ENCODE measurements around the gene DCDC1.

The DCDC1 gene

DNA sequence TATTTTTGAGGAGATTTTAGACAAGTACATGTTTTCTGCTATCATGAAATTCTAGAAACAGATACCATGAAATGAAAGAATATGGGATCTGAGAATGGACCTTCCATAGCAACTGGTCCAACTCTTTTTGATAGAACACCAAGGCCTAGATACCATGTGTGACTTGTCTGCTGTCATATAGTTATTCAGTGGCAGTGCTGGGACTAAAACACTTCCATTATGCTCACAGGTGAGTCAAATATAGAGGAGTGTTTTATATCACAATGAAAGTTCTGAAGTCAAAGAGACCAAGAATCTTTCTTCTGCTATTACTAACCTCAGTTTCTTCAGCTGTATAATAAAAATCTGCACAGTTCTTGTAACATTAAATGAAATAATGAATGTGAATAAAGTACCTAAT is 276.9 kb downstream of the DCDC1 start:
- Histone ChIP-seq H3K4me1 (ENCODE audit: control insufficient read depth, insufficient read depth, low read length) (no peaks in the 10 kb centered on the region), H3K36me3 (ENCODE audit: control insufficient read depth, insufficient read depth, low read length) (no peaks in the 10 kb centered on the region), H3K27me3 (ENCODE audit: control insufficient read depth, insufficient read depth, low read length) (no peaks in the 10 kb centered on the region), H3K9me3 (ENCODE audit: control insufficient read depth, insufficient read depth, low read length) (no peaks in the 10 kb centered on the region), H3K4me3 (ENCODE audit: low read depth, low read length) (no peak overlapping the region), H3K9ac (ENCODE audit: low read depth, low read length) (no peak overlapping the region)

DNA sequence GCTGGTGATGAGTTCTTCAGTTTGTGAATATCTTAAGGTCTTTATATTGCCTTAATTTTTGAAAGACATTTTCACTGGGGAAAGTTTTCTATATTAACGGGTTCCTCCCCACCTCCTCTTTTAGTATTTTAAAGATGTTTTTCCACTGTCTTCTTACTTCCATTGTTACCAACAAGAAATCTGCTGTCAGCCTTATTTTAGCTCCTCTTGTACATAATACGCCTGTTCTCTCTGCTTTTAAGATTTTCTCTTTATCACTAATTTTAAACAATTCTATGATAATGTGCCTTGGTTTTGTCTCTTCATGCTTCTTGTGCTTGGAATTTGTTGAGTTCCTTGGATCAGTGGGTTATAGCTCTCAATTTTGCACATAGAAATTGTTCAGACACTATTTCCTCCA is 280.4 kb downstream of the DCDC1 start:
- Histone ChIP-seq H3K36me3 (ENCODE audit: control insufficient read depth, insufficient read depth, low read length) (no peaks in the 10 kb centered on the region), H3K4me3 (ENCODE audit: low read depth, low read length) (no peak overlapping the region), H3K27me3 (ENCODE audit: control insufficient read depth, insufficient read depth, low read length) (no peaks in the 10 kb centered on the region), H3K9ac (ENCODE audit: low read depth, low read length) (no peak overlapping the region), H3K4me1 (ENCODE audit: control insufficient read depth, insufficient read depth, low read length) (no peaks in the 10 kb centered on the region), H3K9me3 (ENCODE audit: control insufficient read depth, insufficient read depth, low read length) (no peaks in the 10 kb centered on the region)

DNA sequence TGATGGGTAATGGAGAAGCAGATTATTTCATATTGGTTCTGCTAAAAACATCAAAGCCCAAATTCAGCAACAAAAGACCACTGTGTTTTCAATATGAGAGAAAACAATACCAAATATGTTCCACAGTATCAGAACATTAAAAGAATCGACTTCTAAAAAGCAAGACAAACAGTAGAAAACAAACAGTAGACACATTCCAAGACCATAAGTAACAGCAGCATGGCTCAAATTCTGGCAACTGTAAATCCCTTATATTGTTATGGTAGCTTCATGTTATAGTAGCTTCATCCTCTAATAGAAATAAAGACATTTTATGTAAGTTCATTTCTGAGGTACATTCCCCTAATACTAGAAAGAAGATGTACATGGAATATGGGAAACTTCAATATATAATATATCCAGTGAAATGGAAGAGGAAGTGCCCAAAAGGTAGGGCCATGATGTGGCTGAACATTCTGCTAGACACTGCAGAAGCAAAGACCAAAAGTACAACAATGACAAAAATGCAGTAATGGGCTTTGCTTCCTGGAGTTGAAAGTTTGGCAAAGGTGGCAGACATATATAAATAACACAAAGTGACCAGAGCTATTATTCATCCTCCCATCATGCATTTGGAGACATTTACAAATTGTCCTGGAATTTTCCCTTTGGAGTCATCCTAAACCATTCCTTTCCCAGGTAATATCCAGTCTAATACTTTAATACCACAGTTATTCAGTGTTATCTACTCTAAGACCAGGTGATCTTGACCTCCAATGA is 299.9 kb downstream of the DCDC1 start:
- Histone ChIP-seq H3K4me3 (ENCODE audit: low read depth, low read length) (no peak overlapping the region), H3K9me3 (ENCODE audit: control insufficient read depth, insufficient read depth, low read length) (no peaks in the 10 kb centered on the region), H3K36me3 (ENCODE audit: control insufficient read depth, insufficient read depth, low read length) (no peaks in the 10 kb centered on the region), H3K4me1 (ENCODE audit: control insufficient read depth, insufficient read depth, low read length) (peaks cover 3% of the 10 kb centered on the region), H3K27me3 (ENCODE audit: control insufficient read depth, insufficient read depth, low read length) (no peaks in the 10 kb centered on the region), H3K9ac (ENCODE audit: low read depth, low read length) (no peak overlapping the region)

DNA sequence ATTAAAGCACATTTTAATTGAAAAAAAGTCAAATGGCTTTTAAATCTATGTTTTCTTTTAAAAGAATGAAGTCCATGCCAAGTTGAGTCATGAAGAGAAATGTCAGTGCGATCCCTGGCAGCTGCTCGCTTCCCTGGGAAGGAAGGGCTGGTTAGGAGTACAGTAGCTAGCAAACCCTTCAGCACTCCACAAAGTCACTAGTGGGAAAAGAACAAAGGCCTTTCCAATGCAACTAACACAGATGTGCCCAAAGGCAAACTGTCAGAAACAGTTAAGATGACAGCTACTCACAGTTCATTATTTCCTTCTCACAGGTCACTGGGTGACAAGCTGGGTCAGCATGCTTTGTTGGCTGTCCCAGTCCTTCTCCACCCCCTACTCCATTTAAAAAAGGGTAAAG is 308.7 kb downstream of the DCDC1 start:
- no peaks in the 10 kb centered on the region for H3K9me3 ChIP-seq (ENCODE audit: control insufficient read depth, insufficient read depth, low read length)
- H3K36me3 ChIP-seq (ENCODE audit: control insufficient read depth, insufficient read depth, low read length) = no peaks in the 10 kb centered on the region
- H3K4me3 ChIP-seq (ENCODE audit: low read depth, low read length) = no peak overlapping the region
- H3K9ac ChIP-seq (ENCODE audit: low read depth, low read length) = no peak overlapping the region
- H3K4me1 ChIP-seq (ENCODE audit: control insufficient read depth, insufficient read depth, low read length) = no peaks in the 10 kb centered on the region
- no peaks in the 10 kb centered on the region for H3K27me3 ChIP-seq (ENCODE audit: control insufficient read depth, insufficient read depth, low read length)

- H3K27me3 ChIP-seq (ENCODE audit: control insufficient read depth, insufficient read depth, low read length) = no peaks in the 10 kb centered on the region
- H3K4me1 ChIP-seq (ENCODE audit: control insufficient read depth, insufficient read depth, low read length) = no peaks in the 10 kb centered on the region
- no peaks in the 10 kb centered on the region for H3K36me3 ChIP-seq (ENCODE audit: control insufficient read depth, insufficient read depth, low read length)
- H3K9me3 ChIP-seq (ENCODE audit: control insufficient read depth, insufficient read depth, low read length) = no peaks in the 10 kb centered on the region
- H3K4me3 ChIP-seq (ENCODE audit: low read depth, low read length) = no peak overlapping the region
- no peak overlapping the region for H3K9ac ChIP-seq (ENCODE audit: low read depth, low read length)
Observed at GRCh38 chr11:31059529-31059928, 310.0 kb downstream of the DCDC1 start.

- Histone ChIP-seq H3K27me3 (ENCODE audit: control insufficient read depth, insufficient read depth, low read length) (no peaks in the 10 kb centered on the region), H3K9me3 (ENCODE audit: control insufficient read depth, insufficient read depth, low read length) (no peaks in the 10 kb centered on the region), H3K9ac (ENCODE audit: low read depth, low read length) (no peak overlapping the region), H3K36me3 (ENCODE audit: control insufficient read depth, insufficient read depth, low read length) (no peaks in the 10 kb centered on the region), H3K4me1 (ENCODE audit: control insufficient read depth, insufficient read depth, low read length) (no peaks in the 10 kb centered on the region), H3K4me3 (ENCODE audit: low read depth, low read length) (no peak overlapping the region)
Observed at GRCh38 chr11:31050061-31050765, 319.3 kb downstream of the DCDC1 start.

- Histone ChIP-seq H3K27me3 (ENCODE audit: control insufficient read depth, insufficient read depth, low read length) (no peaks in the 10 kb centered on the region), H3K4me1 (ENCODE audit: control insufficient read depth, insufficient read depth, low read length) (no peaks in the 10 kb centered on the region), H3K4me3 (ENCODE audit: low read depth, low read length) (no peak overlapping the region), H3K36me3 (ENCODE audit: control insufficient read depth, insufficient read depth, low read length) (no peaks in the 10 kb centered on the region), H3K9ac (ENCODE audit: low read depth, low read length) (no peak overlapping the region), H3K9me3 (ENCODE audit: control insufficient read depth, insufficient read depth, low read length) (no peaks in the 10 kb centered on the region)
Observed at GRCh38 chr11:31045335-31045734, 324.2 kb downstream of the DCDC1 start.

DNA sequence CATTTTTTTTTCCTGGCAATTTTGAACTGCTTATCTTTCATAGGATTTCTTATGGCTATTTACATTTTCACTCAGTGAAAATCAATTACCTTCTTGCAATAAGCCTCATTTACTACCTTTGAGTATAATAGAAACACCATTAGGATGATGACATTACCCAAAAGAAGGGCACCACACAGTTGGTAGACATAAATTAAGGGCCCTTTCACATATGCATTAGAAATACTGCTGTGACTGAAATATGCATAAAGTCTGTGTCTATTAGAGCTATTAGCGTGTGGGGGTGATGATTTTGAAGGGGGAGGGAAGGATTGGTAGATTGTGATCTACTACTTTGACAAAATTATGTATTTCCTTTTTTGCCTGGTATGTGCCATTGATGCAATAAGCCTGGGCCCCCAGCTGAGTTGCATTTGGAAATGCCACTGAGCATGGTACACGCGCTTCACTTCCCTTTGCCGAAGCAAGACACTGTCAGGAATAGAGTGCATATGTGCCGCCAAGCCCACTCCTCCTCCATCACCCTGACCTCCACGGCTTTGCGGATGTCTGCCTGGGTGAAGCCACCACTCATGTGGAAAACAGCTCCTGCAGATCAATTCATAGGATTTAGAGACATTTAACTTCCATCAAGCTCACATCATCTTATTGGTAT is 339.3 kb downstream of the DCDC1 start:
- no peak overlapping the region for H3K9ac ChIP-seq (ENCODE audit: low read depth, low read length)
- H3K4me1 ChIP-seq (ENCODE audit: control insufficient read depth, insufficient read depth, low read length) = no peaks in the 10 kb centered on the region
- no peaks in the 10 kb centered on the region for H3K27me3 ChIP-seq (ENCODE audit: control insufficient read depth, insufficient read depth, low read length)
- H3K4me3 ChIP-seq (ENCODE audit: low read depth, low read length) = no peak overlapping the region
- no peaks in the 10 kb centered on the region for H3K36me3 ChIP-seq (ENCODE audit: control insufficient read depth, insufficient read depth, low read length)
- no peaks in the 10 kb centered on the region for H3K9me3 ChIP-seq (ENCODE audit: control insufficient read depth, insufficient read depth, low read length)

GRCh38 chr11:31026315-31026714 is 343.2 kb downstream of the DCDC1 start:
- no peak overlapping the region for H3K9ac ChIP-seq (ENCODE audit: low read depth, low read length)
- H3K36me3 ChIP-seq (ENCODE audit: control insufficient read depth, insufficient read depth, low read length) = no peaks in the 10 kb centered on the region
- H3K4me1 ChIP-seq (ENCODE audit: control insufficient read depth, insufficient read depth, low read length) = no peaks in the 10 kb centered on the region
- H3K27me3 ChIP-seq (ENCODE audit: control insufficient read depth, insufficient read depth, low read length) = no peaks in the 10 kb centered on the region
- no peaks in the 10 kb centered on the region for H3K9me3 ChIP-seq (ENCODE audit: control insufficient read depth, insufficient read depth, low read length)
- H3K4me3 ChIP-seq (ENCODE audit: low read depth, low read length) = no peak overlapping the region

DNA sequence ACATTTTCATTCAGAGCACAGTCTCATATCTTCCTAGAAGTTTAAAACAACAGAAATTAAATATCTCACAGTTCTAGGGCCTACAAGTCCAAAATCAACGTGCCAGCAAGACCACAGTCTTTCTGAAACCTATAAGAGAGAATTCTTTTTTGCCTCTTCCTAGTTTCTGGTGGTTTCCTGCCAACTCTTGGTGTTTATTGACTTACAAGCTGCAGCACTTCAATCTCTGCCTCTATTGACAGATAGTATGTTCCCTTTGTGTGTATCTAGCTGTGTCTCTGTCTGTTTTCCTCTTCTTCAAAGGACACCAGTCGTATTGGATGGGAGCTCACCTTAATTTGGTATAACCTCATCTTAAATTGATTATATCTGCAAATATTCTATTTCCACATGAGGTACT is 347.5 kb downstream of the DCDC1 start:
- H3K9ac ChIP-seq (ENCODE audit: low read depth, low read length) = no peak overlapping the region

GRCh38 chr11:31019786-31020185 is 349.8 kb downstream of the DCDC1 start:
- H3K36me3 ChIP-seq (ENCODE audit: control insufficient read depth, insufficient read depth, low read length) = no peaks in the 10 kb centered on the region
- H3K27me3 ChIP-seq (ENCODE audit: control insufficient read depth, insufficient read depth, low read length) = no peaks in the 10 kb centered on the region
- H3K9me3 ChIP-seq (ENCODE audit: control insufficient read depth, insufficient read depth, low read length) = no peaks in the 10 kb centered on the region
- no peaks in the 10 kb centered on the region for H3K4me1 ChIP-seq (ENCODE audit: control insufficient read depth, insufficient read depth, low read length)
- no peak overlapping the region for H3K9ac ChIP-seq (ENCODE audit: low read depth, low read length)
- no peak overlapping the region for H3K4me3 ChIP-seq (ENCODE audit: low read depth, low read length)

More for the DNA sequence above, 347.5 kb downstream of the DCDC1 start:
- Histone ChIP-seq H3K9me3 (ENCODE audit: control insufficient read depth, insufficient read depth, low read length) (no peaks in the 10 kb centered on the region), H3K27me3 (ENCODE audit: control insufficient read depth, insufficient read depth, low read length) (no peaks in the 10 kb centered on the region), H3K4me3 (ENCODE audit: low read depth, low read length) (no peak overlapping the region), H3K36me3 (ENCODE audit: control insufficient read depth, insufficient read depth, low read length) (no peaks in the 10 kb centered on the region), H3K4me1 (ENCODE audit: control insufficient read depth, insufficient read depth, low read length) (no peaks in the 10 kb centered on the region)

- no peaks in the 10 kb centered on the region for H3K36me3 ChIP-seq (ENCODE audit: control insufficient read depth, insufficient read depth, low read length)
- H3K9me3 ChIP-seq (ENCODE audit: control insufficient read depth, insufficient read depth, low read length) = no peaks in the 10 kb centered on the region
- H3K9ac ChIP-seq (ENCODE audit: low read depth, low read length) = no peak overlapping the region
- H3K4me1 ChIP-seq (ENCODE audit: control insufficient read depth, insufficient read depth, low read length) = no peaks in the 10 kb centered on the region
- no peaks in the 10 kb centered on the region for H3K27me3 ChIP-seq (ENCODE audit: control insufficient read depth, insufficient read depth, low read length)
- no peak overlapping the region for H3K4me3 ChIP-seq (ENCODE audit: low read depth, low read length)
Observed at GRCh38 chr11:31005202-31005601, 364.3 kb downstream of the DCDC1 start.
